Epithelial cell of proximal tubule (primary cell): ENCODE data around the gene RNF17. TPM values are rescaled to one million over a fixed set of nuclear protein-coding genes. Genes with fewer than 3 reads are reported as not detected.

ENCODE experiments used
- DNase-seq: peaks from one replicate; pipeline ENCODE4 v3.0.0-alpha.2; 2011; ENCODE audit warnings: low read depth
- H3K4me3 ChIP-seq: 2 replicates; pipeline ENCODE4 v1.5.1; 2011; ENCODE audit warnings: low read depth, mild to moderate bottlenecking, low read length
- total RNA-seq: library from RNA; depleted of rRNA; stranded (reverse); fragments of >200 nt; gene quantifications from 2 replicates; pipeline ENCODE4 v1.2.3, GENCODE V29; 2015
- TF ChIP-seq, protein P1 (sequence below): conservative IDR thresholded peaks from 2 replicates; pipeline ENCODE4 v1.5.1; 2012; ENCODE audit warnings: low read depth, mild to moderate bottlenecking, low read length

RNF17 gene
- total RNA-seq, 1 donor from 2014 or later: 1.8 TPM

DNA sequence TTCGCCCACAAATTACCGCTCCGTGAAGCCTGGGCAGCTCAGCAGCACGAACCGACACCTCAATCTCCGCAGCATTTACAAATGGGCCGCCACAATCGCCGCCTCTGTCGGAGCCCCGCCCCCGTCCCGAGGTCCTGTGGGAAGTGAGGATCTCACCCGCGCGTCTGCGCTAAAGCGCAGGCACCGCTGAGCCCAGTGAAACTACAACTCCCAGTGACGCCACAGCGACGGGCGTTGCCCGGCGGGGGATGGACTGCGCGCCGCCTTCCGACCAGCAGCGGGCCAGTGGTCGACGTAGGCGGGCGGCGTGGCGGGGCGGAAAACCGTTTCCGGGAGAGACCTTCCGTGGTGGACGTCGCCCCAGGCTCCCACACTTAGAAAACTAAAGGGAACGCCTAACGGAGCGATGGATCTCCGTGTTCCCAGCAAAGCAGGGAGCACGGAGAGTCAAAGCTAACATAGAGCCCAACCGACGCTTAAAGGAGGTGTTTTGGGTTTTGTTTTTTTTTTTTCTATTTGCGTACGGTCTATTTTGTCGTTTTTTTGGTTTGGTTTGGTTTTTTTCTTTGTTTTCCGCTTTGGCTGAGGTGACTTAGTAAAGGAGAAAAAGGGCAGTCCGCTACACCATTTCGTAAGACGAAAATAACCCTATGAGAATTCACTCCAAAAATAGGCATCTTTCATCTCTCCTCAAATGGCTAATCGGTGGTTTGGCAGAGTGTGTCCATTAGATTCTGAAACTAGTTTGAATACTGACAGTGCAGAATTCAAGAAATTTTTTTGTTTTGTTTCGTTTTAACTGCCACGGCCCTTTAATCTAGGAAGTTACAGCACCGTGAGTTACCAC is 159.0 kb downstream of the RNF17 start:
- peak; percentile 67 for DNase-seq
- TF ChIP-seq, protein P1, sequence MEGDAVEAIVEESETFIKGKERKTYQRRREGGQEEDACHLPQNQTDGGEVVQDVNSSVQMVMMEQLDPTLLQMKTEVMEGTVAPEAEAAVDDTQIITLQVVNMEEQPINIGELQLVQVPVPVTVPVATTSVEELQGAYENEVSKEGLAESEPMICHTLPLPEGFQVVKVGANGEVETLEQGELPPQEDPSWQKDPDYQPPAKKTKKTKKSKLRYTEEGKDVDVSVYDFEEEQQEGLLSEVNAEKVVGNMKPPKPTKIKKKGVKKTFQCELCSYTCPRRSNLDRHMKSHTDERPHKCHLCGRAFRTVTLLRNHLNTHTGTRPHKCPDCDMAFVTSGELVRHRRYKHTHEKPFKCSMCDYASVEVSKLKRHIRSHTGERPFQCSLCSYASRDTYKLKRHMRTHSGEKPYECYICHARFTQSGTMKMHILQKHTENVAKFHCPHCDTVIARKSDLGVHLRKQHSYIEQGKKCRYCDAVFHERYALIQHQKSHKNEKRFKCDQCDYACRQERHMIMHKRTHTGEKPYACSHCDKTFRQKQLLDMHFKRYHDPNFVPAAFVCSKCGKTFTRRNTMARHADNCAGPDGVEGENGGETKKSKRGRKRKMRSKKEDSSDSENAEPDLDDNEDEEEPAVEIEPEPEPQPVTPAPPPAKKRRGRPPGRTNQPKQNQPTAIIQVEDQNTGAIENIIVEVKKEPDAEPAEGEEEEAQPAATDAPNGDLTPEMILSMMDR: no peak
- peak overlapping the region; percentile 84 for H3K4me3 ChIP-seq

DNA sequence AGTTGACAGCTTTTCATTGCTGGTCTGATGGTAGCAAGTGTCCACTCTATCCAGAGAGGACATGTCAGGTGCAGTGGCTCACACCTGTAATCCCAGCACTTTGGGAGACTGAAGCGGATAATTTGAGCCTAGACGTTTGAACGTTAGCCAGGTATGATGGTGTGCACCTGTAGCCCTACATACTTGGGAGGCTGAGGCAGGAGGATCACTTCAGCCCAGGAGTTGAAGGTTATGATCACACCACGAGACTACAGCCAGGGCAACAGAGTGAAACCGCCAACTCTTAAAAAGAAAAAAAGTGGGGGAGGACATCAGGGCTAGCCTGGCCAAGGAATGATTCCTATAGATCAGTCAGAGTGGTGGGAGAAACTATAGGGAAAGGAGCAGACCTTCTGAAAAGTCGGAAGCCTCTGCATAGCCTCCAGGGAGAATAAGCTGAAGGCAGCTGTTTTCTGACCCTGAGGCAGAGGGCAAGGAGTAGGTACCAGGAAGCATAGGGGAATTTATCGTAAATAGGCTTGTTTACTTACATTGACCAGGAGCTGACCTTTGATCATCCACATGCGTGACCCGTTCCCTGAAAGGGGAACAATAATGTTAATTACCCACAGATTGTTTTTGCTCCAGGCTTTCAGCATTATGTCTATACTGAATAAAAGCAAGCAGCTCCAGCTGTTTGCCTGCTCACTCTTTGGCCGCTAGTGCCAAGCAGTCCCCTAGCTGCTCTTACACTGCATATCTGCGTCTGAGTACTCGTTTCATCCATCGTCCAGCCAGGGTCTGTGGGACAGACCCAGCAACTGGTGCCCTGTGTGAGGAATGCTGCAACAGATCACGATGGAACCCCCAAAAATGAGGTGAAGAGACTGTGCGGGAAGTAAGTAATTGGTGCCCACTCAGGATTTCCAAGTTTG is 161.6 kb downstream of the RNF17 start:
- no peak overlapping the region for H3K4me3 ChIP-seq
- TF ChIP-seq, protein P1: no peak
- DNase-seq: no peak

DNA sequence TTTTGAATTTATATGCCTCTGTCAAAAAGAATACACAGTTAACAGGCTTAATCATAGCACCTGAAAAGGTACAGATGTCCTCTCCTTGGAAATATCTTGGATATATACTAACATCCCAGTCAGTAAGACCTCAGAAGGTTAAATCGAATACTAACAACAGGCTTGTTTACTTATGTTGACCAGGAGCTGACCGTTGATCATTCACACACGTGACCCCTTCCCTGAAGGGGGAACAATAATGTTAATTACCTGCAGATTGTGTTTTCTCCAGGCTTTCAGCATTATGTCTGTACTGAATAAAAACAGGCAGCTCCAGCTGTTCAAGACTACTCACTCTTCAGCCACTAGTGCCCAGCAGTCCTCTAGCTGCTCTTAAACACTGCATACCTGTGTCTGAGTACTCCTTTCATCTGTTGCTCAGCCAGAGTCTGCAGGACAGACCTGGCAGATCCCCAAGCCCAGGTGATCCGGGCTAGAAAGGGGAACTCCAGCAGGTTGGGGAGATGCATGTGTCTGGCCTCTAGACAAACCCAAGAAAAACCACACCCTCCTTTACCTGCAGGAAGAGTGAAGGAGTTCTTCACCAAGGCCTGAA is 163.9 kb downstream of the RNF17 start:
- H3K4me3 ChIP-seq: no peak overlapping the region
- TF ChIP-seq, protein P1: no peak
- no peak for DNase-seq

DNA sequence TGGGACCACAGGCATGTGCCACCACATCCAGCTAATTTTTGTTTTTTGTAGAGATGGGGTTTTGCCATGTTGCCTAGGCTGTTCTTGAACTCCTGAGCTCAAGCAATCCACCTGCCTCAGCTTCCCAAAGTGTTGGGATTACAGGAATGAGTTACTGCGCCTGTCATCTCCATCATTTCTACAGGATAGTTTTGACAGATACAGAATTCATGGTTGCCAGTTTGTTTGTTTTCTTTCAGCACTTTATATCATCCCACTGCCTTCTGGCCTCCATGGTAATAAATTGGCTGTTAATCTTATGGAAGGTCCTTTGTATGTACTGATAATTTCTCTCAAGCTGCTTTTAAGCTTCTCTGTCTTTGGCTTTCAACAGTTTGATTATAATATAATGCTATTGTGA is 165.2 kb downstream of the RNF17 start:
- no peak for DNase-seq
- TF ChIP-seq, protein P1: no peak
- no peak overlapping the region for H3K4me3 ChIP-seq

Other genes with a start within 250 kb of the RNF17 start
- 0.14 TPM in 1 of 2 replicates, not detected in the other for gene ATP12A, start 83.8 kb upstream of the RNF17 start, total RNA-seq